Fibroblast of skin of left biceps (primary cell): ENCODE measurements around the gene MARVELD3.
"Not testable (repeated sequence)": the region's sequence is repeated elsewhere in the genome, so short reads cannot be mapped to it uniquely, and the experiment has no call there.

Source experiments
- DNase-seq, 2 experiments: peaks; one replicate each; pipeline ENCODE4 v3.0.0-alpha.2; 2013; ENCODE audit warnings: low read depth in 2 of 2

MARVELD3 gene

GRCh38 chr16:71626018-71626857, at the start of gene MARVELD3:
Gene MARVELD3, plus strand, starts transcription at chr16:71626184. Its CDS starts 46 bp downstream, at chr16:71626230.
- no peak for DNase-seq

GRCh38 chr16:71576971-71577370, 49.0 kb upstream of the MARVELD3 start, which contains the start of gene TAT:
Gene TAT, minus strand, starts transcription at chr16:71577092. Its CDS starts 677 bp downstream, at chr16:71576415.
- no peak for DNase-seq

- not testable (repeated sequence) for DNase-seq
Observed at GRCh38 chr16:71582553-71582848, 43.5 kb upstream of the MARVELD3 start.

- DNase-seq = no peak
Observed at GRCh38 chr16:71584543-71585317, 41.3 kb upstream of the MARVELD3 start.

GRCh38 chr16:71585318-71585703, 40.7 kb upstream of the MARVELD3 start:
- DNase-seq = no peak

GRCh38 chr16:71589334-71589733, 36.6 kb upstream of the MARVELD3 start:
- DNase-seq = not testable (repeated sequence)

GRCh38 chr16:71590071-71590470, 35.9 kb upstream of the MARVELD3 start:
- not testable (repeated sequence) for DNase-seq

GRCh38 chr16:71590584-71590983, 35.4 kb upstream of the MARVELD3 start:
- no peak for DNase-seq

GRCh38 chr16:71591917-71592316, 34.1 kb upstream of the MARVELD3 start:
- no peak for DNase-seq

- DNase-seq = no peak
Observed at GRCh38 chr16:71593048-71593999, 32.7 kb upstream of the MARVELD3 start.

- DNase-seq = no peak
Observed at GRCh38 chr16:71594000-71594646, 31.9 kb upstream of the MARVELD3 start.

- DNase-seq = not testable (repeated sequence)
Observed at GRCh38 chr16:71595340-71595826, 30.6 kb upstream of the MARVELD3 start.

- DNase-seq = not testable (repeated sequence)
Observed at GRCh38 chr16:71598426-71598825, 27.6 kb upstream of the MARVELD3 start.

GRCh38 chr16:71600822-71601221, 25.2 kb upstream of the MARVELD3 start:
- no peak for DNase-seq

- no peak for DNase-seq
Observed at GRCh38 chr16:71609066-71609465, 16.9 kb upstream of the MARVELD3 start.

GRCh38 chr16:71610447-71610846, 15.5 kb upstream of the MARVELD3 start:
- DNase-seq = no peak

GRCh38 chr16:71610936-71611871, 14.8 kb upstream of the MARVELD3 start:
- DNase-seq = peak in 1 of 2 experiments; percentile 13

GRCh38 chr16:71614956-71615355, 11.0 kb upstream of the MARVELD3 start:
- DNase-seq = not testable (repeated sequence)

- no peak for DNase-seq
Observed at GRCh38 chr16:71618429-71618828, 7.6 kb upstream of the MARVELD3 start.

- DNase-seq = no peak
Observed at GRCh38 chr16:71622088-71622487, 3.9 kb upstream of the MARVELD3 start.
